Anterior cingulate cortex (tissue), 58 donors: Measurements from ENCODE around the gene ELMO1.

Experiments used
- DNase-seq, 58 donors: peaks; one replicate each; lab custom pipeline; 2025; lab: John Stamatoyannopoulos, UW

ELMO1 gene

GRCh38 chr7:37411444-37412034 lies 37.1 kb downstream of the ELMO1 start:
- DNase-seq: no peak

GRCh38 chr7:37410305-37411229 lies 38.1 kb downstream of the ELMO1 start:
- DNase-seq: no peak

DNA sequence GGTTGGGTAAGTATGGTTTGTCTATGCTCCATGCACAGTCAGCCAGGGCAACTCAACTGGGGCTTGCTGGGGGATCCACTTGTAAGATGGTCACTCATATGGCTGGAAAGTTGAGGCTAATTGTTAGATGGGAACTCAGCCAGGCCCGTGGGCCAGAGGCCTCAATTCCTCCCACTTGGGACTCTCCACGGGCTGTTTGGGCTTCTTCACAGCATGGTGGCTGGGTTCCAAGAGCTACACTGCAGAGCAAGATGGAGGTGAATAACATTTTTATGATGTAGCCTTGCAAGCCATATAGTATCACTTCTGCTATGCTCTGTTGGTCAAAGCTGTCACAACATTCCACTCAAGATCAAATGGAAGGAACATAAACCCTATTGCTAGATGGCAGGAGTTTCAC lies 39.2 kb downstream of the ELMO1 start:
- DNase-seq: no peak

GRCh38 chr7:37408291-37409228 lies 40.1 kb downstream of the ELMO1 start:
- no peak for DNase-seq

GRCh38 chr7:37405603-37406122 lies 43.0 kb downstream of the ELMO1 start:
- DNase-seq: no peak

- DNase-seq: no peak
These were observed 43.5 kb downstream of the ELMO1 start for GRCh38 chr7:37405128-37405527.

DNA sequence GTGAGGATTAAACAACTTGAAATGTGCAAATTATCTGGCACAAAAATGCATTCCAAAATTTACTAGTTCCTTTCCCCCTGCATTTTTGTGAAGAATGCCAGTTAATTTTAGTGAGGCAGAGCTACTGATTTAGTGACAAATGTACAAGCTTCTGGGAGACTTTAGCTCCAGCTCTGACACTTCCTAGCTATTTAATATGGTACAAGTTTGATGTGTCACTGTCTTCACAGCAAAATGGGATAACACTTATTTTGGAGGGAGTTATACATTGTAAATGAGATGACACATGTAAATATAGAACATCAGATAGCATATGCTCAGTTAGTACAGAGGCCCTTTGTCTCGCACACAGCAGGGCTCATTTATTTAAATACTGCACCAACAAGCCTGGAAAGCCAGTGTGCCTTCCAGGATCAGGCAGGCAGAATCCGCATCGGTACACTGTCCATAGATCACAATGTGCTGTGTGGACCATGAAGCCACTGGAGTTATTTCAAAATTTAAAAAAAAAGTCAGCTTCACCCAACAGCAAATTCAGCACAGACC lies 48.7 kb downstream of the ELMO1 start:
- peak in 1 of 58 donors; percentile 15 for DNase-seq

- no peak for DNase-seq
These were observed 50.3 kb downstream of the ELMO1 start for GRCh38 chr7:37398403-37398802.

- no peak for DNase-seq
These were observed 52.9 kb downstream of the ELMO1 start for GRCh38 chr7:37395618-37396259.

- no peak for DNase-seq
These were observed 54.5 kb downstream of the ELMO1 start for GRCh38 chr7:37394158-37394557.

DNA sequence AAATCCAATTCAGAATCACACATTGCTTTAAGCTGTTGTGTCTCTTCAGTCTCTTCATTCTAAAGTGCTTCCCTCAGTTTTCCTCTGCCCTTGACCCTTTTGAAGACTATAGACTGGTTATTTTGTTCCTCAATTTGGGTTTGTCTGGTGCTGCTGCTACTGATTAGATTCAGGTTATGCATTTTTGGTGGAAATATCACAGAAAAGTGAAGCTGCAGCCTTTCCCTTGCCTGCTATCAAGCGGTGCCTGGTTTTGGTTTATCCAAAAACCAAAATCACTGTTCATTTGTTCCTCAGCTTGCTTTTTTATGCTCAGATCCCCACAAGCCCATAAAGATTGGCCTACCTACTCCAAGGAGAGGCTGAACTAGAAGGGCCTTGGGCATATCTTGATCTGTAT lies 55.2 kb downstream of the ELMO1 start:
- no peak for DNase-seq

DNA sequence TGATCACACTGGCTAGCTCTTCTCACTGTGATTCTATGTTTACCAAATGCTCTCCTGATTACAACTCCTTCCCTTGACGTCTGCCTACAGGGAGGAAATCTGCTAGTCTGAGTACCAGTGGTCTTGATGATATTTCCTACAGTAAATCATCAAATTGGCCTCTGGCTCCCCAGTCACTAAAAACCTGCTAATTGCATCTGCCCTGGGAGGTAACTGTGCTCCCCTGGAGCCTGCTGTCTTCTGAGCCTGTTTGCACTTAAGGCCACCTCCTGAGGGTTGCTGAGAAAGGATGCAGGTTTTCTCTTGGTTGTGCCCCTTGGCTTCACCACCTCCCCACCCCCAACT lies 56.0 kb downstream of the ELMO1 start:
- no peak for DNase-seq

DNA sequence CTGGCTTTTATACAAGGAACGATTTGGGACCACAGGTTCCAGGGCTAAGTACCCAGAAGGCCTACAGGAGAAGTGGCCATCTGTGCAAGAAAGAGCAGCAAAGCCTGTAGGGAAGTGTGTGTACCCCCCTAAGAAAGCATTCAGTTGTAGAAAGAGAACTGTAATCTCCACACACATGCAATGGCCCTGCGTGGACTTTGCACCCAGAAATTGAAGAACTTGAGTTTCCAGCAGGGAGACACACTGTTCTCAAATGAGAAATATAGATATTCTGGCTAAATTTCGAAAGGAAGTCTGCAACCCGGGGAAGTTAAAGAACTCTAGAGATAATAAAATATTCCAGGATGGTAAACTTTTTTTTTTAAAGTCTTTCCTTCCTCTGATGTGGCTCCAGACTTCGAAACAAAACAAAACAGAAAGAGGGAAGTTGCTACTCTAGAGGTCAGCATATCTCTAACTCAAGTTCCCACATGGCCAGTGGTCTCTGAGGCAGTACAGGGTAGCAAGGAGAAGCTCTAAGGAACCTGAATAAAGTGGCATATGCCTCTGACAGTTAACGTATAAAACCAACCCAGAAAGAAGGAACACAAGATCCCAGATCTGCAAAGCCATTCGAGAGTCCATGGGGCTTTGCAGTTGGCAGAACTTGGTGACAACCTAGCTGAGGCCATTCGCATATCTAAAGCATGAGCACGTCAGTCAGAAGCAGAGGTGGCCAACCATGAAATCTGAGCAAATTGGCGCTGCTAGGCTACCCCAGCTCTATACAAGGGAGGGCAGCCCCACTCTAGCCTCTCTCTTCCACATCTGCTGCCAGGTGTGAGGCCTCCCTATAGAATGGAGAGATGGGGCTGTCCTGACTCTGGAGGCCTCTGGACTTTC lies 56.6 kb downstream of the ELMO1 start:
- DNase-seq: peak in 3 of 58 donors; percentile 9 to 44 (median 18)

DNA sequence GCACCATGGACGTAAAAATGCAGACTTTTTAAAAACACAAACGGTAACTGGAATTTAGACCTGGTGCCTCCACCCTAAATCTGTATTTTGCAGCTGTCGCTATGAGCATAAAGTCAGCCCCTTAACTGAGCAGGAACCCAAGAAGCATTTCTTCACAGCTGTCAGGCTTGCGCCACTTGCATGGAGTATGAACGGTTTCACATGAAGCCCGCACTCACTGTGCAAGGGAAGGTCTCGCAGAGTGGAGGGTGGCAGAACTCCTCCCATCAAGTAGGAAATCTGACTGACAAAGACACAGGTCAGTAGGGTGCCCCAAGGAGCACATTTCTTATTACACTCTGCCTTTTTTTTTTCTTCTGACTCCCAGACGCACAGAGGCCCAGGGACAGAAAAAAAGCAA lies 58.5 kb downstream of the ELMO1 start:
- DNase-seq: peak in 1 of 58 donors; percentile 4

DNA sequence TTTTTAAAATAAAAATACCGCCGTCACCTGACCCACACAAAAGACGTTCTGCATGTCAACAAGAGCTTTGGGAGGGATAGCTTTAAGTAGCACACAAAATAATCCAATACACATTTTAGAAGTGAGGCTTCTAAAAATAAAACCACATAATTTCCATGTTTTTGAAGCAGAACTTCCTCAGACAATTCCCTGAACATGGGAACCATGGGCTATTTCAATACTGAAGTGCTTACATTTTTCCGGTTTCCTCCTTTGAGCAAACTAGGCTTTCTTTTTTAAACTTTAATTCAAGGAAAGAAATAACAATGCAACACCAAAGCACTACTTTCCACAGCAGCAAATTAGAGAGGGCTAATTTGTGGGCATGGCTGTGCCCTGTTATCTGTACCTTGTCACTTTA lies 59.9 kb downstream of the ELMO1 start:
- no peak for DNase-seq

DNA sequence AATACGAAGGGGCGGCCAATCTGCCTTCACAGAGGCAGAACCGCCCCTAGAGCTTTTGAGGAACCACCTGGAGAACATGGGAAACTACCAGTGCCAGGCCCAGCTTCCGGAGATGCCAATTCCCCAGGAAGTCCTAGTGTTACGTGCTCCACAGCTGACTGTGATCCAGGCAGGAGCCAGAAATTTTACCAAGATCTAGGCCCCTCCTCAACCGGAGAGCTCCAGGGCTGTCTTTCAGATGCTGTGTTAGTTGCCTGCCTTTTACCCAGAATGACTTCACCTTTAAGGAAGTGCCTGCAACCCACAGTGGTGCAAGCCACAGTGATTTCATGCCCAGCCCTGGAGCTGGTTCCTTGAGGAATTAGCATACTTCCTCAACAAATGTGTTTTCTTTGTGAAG lies 62.9 kb downstream of the ELMO1 start:
- no peak for DNase-seq

DNA sequence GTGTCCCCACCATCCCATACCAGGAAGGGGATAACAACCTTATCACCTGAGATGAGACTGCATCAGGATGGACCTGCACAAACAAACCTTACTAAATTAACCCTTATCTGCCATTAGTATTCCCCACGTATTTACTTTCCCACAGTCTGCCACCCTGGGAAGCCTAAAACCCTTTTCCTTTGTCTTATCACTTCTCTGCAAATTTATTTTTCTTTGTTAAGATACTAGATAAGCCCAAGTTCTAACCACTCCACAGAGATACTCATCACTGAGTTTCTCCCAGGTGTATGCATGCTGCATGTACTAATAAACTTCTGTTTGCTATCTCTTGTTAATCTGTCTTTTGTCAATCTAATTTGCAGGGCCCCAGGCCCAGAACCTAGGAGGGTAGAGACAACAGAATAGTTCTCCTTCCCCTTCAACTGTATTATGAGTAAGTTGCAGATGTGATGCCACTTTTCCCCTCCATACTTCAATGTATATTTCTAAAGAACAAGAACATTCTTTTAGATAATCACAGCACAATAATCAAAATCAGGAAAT lies 66.0 kb downstream of the ELMO1 start:
- no peak for DNase-seq

- DNase-seq: no peak
These were observed 67.8 kb downstream of the ELMO1 start for GRCh38 chr7:37380831-37381230.
